Measurements from ENCODE around the gene ACOX1. TPM values are rescaled to one million over a fixed set of nuclear protein-coding genes. Genes with fewer than 3 reads are reported as not detected.

Gene ACOX1
- total and polyA plus RNA-seq, 2 of the 13 experiments (the other 11 are each of a cell fraction or from before 2014, with no cell fraction given) = 86.4 to 120 TPM

DNA sequence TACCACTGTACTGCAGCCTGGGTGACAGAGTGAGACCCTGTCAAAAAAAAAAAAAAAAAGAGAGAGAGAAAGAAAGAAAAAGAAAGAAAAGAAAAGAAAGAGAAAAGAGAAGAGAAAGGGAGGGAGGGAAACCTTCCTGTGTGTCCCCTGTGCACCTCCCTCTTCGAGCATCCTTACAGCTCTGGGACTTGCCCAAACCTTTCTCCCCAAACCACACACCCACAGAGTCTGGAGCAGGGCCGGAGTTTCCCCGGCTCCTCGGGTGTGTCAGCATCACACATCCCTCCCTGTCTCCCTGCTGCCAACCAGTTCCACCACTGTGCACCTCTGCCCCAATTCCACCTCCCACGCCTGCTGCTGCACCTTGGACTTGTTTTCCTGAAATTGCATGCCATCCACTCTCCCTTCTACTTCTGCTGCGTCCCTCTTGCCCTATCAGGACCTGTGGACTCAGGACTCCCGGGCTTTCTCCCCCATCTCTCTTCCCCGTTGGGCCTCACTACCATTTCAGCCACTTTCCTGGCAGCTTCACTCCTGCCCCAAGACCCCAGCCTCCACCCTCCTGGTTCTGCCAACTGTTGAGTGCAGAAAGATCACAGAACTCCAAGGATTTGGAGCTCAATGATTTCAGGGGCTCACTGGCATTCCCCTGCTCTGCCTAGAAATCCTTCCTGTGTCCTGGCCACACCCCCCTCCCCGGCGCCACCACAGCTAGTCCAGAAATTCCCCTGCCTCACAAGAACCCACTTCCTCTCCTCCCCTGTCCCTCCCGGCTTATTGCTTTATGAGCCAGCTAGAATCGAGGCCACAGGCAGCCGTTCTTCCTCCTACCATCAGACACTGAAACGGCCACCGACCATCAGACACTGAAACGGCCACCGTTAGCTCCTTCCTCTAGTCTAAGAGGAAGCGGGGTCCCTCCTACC, 18.0 kb upstream of the ACOX1 start (continued):
- TF ChIP-seq, protein P1, sequence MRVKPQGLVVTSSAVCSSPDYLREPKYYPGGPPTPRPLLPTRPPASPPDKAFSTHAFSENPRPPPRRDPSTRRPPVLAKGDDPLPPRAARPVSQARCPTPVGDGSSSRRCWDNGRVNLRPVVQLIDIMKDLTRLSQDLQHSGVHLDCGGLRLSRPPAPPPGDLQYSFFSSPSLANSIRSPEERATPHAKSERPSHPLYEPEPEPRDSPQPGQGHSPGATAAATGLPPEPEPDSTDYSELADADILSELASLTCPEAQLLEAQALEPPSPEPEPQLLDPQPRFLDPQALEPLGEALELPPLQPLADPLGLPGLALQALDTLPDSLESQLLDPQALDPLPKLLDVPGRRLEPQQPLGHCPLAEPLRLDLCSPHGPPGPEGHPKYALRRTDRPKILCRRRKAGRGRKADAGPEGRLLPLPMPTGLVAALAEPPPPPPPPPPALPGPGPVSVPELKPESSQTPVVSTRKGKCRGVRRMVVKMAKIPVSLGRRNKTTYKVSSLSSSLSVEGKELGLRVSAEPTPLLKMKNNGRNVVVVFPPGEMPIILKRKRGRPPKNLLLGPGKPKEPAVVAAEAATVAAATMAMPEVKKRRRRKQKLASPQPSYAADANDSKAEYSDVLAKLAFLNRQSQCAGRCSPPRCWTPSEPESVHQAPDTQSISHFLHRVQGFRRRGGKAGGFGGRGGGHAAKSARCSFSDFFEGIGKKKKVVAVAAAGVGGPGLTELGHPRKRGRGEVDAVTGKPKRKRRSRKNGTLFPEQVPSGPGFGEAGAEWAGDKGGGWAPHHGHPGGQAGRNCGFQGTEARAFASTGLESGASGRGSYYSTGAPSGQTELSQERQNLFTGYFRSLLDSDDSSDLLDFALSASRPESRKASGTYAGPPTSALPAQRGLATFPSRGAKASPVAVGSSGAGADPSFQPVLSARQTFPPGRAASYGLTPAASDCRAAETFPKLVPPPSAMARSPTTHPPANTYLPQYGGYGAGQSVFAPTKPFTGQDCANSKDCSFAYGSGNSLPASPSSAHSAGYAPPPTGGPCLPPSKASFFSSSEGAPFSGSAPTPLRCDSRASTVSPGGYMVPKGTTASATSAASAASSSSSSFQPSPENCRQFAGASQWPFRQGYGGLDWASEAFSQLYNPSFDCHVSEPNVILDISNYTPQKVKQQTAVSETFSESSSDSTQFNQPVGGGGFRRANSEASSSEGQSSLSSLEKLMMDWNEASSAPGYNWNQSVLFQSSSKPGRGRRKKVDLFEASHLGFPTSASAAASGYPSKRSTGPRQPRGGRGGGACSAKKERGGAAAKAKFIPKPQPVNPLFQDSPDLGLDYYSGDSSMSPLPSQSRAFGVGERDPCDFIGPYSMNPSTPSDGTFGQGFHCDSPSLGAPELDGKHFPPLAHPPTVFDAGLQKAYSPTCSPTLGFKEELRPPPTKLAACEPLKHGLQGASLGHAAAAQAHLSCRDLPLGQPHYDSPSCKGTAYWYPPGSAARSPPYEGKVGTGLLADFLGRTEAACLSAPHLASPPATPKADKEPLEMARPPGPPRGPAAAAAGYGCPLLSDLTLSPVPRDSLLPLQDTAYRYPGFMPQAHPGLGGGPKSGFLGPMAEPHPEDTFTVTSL (CRISPR knock-in tag; IDR thresholded peaks at IDR 0.05; ENCODE audit: borderline replicate concordance) = peak; percentile 70; the same call in 1 of the 2 replicates
- TF ChIP-seq ZSCAN25 (CRISPR knock-in tag; IDR thresholded peaks at IDR 0.05) (peak; percentile 93), HNRNPH1 (optimal IDR thresholded peaks at IDR 0.05; ENCODE audit: low read depth, low read length) (no peak), MED1 (CRISPR knock-in tag; IDR thresholded peaks at IDR 0.05) (peak; percentile 97), ZNF225 (CRISPR knock-in tag; IDR thresholded peaks at IDR 0.05) (0 out of 2 replicates have a peak, but pooled peaks have one; percentile 62), ZFP36L2 (CRISPR knock-in tag; IDR thresholded peaks at IDR 0.05) (no peak), BORCS8-MEF2B (CRISPR knock-in tag; IDR thresholded peaks at IDR 0.05) (peak; percentile 61; the same call in 1 of the 2 replicates), RAD21 (CRISPR knock-in tag; IDR thresholded peaks at IDR 0.05) (no peak), PCBP2 (optimal IDR thresholded peaks at IDR 0.05; ENCODE audit: low read depth, low read length, poor library complexity, severe bottlenecking) (no peak), RARA (CRISPR knock-in tag; IDR thresholded peaks at IDR 0.05) (peak; percentile 87)
- TF ChIP-seq, protein P2, sequence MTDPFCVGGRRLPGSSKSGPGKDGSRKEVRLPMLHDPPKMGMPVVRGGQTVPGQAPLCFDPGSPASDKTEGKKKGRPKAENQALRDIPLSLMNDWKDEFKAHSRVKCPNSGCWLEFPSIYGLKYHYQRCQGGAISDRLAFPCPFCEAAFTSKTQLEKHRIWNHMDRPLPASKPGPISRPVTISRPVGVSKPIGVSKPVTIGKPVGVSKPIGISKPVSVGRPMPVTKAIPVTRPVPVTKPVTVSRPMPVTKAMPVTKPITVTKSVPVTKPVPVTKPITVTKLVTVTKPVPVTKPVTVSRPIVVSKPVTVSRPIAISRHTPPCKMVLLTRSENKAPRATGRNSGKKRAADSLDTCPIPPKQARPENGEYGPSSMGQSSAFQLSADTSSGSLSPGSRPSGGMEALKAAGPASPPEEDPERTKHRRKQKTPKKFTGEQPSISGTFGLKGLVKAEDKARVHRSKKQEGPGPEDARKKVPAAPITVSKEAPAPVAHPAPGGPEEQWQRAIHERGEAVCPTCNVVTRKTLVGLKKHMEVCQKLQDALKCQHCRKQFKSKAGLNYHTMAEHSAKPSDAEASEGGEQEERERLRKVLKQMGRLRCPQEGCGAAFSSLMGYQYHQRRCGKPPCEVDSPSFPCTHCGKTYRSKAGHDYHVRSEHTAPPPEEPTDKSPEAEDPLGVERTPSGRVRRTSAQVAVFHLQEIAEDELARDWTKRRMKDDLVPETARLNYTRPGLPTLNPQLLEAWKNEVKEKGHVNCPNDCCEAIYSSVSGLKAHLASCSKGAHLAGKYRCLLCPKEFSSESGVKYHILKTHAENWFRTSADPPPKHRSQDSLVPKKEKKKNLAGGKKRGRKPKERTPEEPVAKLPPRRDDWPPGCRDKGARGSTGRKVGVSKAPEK (CRISPR knock-in tag; IDR thresholded peaks at IDR 0.05; ENCODE audit: borderline replicate concordance) = peak; percentile 69; the same call in 1 of the 2 replicates
- TF ChIP-seq, protein P3, sequence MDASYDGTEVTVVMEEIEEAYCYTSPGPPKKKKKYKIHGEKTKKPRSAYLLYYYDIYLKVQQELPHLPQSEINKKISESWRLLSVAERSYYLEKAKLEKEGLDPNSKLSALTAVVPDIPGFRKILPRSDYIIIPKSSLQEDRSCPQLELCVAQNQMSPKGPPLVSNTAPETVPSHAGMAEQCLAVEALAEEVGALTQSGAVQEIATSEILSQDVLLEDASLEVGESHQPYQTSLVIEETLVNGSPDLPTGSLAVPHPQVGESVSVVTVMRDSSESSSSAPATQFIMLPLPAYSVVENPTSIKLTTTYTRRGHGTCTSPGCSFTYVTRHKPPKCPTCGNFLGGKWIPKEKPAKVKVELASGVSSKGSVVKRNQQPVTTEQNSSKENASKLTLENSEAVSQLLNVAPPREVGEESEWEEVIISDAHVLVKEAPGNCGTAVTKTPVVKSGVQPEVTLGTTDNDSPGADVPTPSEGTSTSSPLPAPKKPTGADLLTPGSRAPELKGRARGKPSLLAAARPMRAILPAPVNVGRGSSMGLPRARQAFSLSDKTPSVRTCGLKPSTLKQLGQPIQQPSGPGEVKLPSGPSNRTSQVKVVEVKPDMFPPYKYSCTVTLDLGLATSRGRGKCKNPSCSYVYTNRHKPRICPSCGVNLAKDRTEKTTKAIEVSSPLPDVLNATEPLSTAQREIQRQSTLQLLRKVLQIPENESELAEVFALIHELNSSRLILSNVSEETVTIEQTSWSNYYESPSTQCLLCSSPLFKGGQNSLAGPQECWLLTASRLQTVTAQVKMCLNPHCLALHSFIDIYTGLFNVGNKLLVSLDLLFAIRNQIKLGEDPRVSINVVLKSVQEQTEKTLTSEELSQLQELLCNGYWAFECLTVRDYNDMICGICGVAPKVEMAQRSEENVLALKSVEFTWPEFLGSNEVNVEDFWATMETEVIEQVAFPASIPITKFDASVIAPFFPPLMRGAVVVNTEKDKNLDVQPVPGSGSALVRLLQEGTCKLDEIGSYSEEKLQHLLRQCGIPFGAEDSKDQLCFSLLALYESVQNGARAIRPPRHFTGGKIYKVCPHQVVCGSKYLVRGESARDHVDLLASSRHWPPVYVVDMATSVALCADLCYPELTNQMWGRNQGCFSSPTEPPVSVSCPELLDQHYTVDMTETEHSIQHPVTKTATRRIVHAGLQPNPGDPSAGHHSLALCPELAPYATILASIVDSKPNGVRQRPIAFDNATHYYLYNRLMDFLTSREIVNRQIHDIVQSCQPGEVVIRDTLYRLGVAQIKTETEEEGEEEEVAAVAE (CRISPR knock-in tag; IDR thresholded peaks at IDR 0.05; ENCODE audit: borderline replicate concordance) = peak; percentile 52; the same call in 1 of the 2 replicates
- TF ChIP-seq, protein P4, sequence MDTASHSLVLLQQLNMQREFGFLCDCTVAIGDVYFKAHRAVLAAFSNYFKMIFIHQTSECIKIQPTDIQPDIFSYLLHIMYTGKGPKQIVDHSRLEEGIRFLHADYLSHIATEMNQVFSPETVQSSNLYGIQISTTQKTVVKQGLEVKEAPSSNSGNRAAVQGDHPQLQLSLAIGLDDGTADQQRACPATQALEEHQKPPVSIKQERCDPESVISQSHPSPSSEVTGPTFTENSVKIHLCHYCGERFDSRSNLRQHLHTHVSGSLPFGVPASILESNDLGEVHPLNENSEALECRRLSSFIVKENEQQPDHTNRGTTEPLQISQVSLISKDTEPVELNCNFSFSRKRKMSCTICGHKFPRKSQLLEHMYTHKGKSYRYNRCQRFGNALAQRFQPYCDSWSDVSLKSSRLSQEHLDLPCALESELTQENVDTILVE (CRISPR knock-in tag; IDR thresholded peaks at IDR 0.05) = peak; percentile 68
